OCI-LY3 (cell line): Measurements from ENCODE around the gene MTA1.

Experiments used
- EZH2phosphoT487 ChIP-seq: fragments of 200-600 bp; shearing (Covaris generic); IDR thresholded peaks from 2 replicates; pipeline ENCODE4 v1.6.1; 2018; ENCODE audit warnings: antibody characterized with exemption, mixed run types, low read depth
- TF ChIP-seq, protein P1 (sequence below): fragments of 200-600, 300-600 bp; sonication (generic); IDR thresholded peaks from 2 replicates; pipeline ENCODE4 v1.5.1; 2014; ENCODE audit warnings: antibody characterized with exemption, low read length, low read depth

DNA sequence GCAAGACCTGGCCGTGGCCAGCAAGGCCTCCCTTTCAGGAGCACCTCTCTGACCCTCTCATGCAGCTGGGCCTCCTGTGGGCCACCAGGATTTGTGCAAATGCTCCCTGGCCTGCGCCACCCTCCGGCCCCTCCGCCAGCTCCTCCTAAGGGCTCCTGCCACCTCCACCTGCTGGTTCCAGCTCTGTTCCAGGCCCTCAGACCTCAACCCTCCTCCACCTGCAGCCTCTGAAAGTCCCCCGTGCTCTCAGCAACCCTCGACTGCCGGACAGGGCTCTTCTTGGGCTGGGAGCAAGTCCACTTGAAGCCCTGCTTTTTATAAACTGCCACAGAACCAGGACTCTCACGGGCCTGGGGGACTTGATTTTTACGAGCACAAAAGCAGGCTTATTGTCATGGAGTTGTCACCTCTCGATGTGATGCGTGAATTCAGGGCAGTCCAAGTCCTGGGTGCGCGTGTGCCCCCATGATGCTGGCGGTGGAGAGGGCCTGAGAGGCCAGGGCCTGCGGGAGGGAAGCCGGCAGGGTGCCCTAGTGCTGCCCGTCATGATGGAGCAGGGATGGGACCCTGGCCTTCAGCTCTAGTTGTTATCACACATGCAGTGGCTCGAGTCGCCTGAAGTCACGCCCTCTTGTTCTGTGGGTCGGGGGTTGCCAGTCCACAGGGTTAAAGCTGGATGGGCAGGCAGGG is 80.6 kb downstream of the MTA1 start:
- no peak for TF ChIP-seq EZH2phosphoT487
- TF ChIP-seq, protein P1, sequence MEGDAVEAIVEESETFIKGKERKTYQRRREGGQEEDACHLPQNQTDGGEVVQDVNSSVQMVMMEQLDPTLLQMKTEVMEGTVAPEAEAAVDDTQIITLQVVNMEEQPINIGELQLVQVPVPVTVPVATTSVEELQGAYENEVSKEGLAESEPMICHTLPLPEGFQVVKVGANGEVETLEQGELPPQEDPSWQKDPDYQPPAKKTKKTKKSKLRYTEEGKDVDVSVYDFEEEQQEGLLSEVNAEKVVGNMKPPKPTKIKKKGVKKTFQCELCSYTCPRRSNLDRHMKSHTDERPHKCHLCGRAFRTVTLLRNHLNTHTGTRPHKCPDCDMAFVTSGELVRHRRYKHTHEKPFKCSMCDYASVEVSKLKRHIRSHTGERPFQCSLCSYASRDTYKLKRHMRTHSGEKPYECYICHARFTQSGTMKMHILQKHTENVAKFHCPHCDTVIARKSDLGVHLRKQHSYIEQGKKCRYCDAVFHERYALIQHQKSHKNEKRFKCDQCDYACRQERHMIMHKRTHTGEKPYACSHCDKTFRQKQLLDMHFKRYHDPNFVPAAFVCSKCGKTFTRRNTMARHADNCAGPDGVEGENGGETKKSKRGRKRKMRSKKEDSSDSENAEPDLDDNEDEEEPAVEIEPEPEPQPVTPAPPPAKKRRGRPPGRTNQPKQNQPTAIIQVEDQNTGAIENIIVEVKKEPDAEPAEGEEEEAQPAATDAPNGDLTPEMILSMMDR: no peak
